IMR-90 (cell line): ENCODE results near the gene NBEA.

Experiments
- BHLHE40 ChIP-seq: fragments of 150-350 bp; IDR thresholded peaks from 2 replicates; pipeline ENCODE4 v1.6.1; 2016; ENCODE audit warnings: mild to moderate bottlenecking, low read depth, low read length
- CEBPB ChIP-seq: IDR thresholded peaks from 2 replicates; pipeline ENCODE4 v1.6.1; 2012; ENCODE audit warnings: low read depth, low read length, improper control_type of control experiment
- CHD1 ChIP-seq: IDR thresholded peaks from 2 replicates; pipeline ENCODE4 v1.6.1; 2012; ENCODE audit warnings: low read depth, low read length, improper control_type of control experiment
- CTCF ChIP-seq: conservative IDR thresholded peaks from 2 replicates; pipeline ENCODE4 v1.5.1; 2012; ENCODE audit warnings: mild to moderate bottlenecking, low read depth, low read length, improper control_type of control experiment
- FOS ChIP-seq: fragments of 150-350 bp; IDR thresholded peaks from 2 replicates; pipeline ENCODE4 v1.6.1; 2016; ENCODE audit warnings: low read depth, low read length
- MAFK ChIP-seq: IDR thresholded peaks from 2 replicates; pipeline ENCODE4 v1.6.1; 2012; ENCODE audit warnings: low read depth, low read length, improper control_type of control experiment
- MXI1 ChIP-seq: IDR thresholded peaks from 2 replicates; pipeline ENCODE4 v1.6.1; 2012; ENCODE audit warnings: low read depth, mild to moderate bottlenecking, low read length, moderate library complexity, borderline replicate concordance
- POLR2A ChIP-seq: IDR thresholded peaks from 2 replicates; pipeline ENCODE4 v1.6.1; 2012; ENCODE audit warnings: mild to moderate bottlenecking, low read depth, low read length
- RAD21 ChIP-seq: IDR thresholded peaks from 2 replicates; pipeline ENCODE4 v1.6.1; 2012; ENCODE audit warnings: low read length, improper control_type of control experiment
- RFX5 ChIP-seq: IDR thresholded peaks from 2 replicates; pipeline ENCODE4 v1.8.0; 2012; ENCODE audit warnings: low read depth, mild to moderate bottlenecking, low read length, moderate library complexity
- USF2 ChIP-seq: fragments of 150-350 bp; IDR thresholded peaks from 2 replicates; pipeline ENCODE4 v1.6.1; 2017; ENCODE audit warnings: mild to moderate bottlenecking, antibody characterized with exemption, low read length, low read depth
- TF ChIP-seq, protein P1 (sequence below): fragments of 150-350 bp; IDR thresholded peaks from 2 replicates; pipeline ENCODE4 v1.6.1; 2016; ENCODE audit warnings: low read depth, mild to moderate bottlenecking, low read length, moderate library complexity, borderline replicate concordance

- TF ChIP-seq CTCF, result no peak
- TF ChIP-seq USF2, result no peak
- TF ChIP-seq RFX5, result no peak
- no peak for TF ChIP-seq POLR2A
- no peak for TF ChIP-seq RAD21
- TF ChIP-seq FOS, result no peak
- no peak for TF ChIP-seq MXI1
- no peak for TF ChIP-seq MAFK
- no peak for TF ChIP-seq CEBPB
- no peak for TF ChIP-seq CHD1
- TF ChIP-seq BHLHE40, result no peak
- TF ChIP-seq, protein P1, sequence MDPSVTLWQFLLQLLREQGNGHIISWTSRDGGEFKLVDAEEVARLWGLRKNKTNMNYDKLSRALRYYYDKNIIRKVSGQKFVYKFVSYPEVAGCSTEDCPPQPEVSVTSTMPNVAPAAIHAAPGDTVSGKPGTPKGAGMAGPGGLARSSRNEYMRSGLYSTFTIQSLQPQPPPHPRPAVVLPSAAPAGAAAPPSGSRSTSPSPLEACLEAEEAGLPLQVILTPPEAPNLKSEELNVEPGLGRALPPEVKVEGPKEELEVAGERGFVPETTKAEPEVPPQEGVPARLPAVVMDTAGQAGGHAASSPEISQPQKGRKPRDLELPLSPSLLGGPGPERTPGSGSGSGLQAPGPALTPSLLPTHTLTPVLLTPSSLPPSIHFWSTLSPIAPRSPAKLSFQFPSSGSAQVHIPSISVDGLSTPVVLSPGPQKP, result no peak
Measured at GRCh38 chr13:35618565-35619083, 676.6 kb downstream of the NBEA start.
